Measurements from ENCODE around the gene CHKB.

Gene CHKB

DNA sequence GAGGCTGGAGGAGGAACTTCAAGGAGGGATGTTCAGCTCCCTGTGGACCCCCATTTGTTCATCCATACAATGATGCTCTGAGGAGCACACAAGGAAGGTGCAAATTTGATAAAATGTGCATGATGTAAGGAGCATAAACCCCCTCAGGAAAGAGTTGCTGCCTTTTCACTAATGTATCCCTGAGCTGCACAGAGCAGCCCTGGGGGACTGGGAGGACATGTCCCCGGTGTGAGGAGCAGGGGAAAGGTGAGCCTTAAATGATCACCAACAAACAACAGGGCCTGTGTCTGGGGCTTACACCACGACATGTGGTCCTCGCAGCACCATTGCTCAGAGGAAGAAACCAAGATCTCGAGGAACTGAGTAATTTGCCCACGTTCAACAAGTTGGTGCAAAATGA, 14.4 kb upstream of the CHKB start:
- DNase-seq = no peak

DNA sequence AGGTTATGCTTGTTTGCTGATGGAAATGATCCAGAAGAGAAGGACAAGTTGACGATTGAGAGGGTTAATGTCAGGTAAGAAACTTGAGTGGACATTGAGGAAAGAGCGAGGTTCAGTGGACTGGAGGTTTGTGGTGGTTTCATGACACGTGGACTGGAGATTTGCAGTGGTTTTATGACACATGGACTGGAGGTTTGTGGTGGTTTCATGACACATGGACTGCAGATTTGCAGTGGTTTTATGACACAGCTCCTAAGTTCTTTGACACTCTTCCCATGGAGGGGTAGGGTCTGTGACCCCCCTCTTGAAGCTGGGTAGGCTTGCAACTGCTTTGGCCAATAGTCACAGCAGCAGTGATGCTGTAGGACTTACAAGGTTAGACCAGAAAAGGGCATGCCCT, 12.5 kb upstream of the CHKB start:
- no peak for DNase-seq

DNA sequence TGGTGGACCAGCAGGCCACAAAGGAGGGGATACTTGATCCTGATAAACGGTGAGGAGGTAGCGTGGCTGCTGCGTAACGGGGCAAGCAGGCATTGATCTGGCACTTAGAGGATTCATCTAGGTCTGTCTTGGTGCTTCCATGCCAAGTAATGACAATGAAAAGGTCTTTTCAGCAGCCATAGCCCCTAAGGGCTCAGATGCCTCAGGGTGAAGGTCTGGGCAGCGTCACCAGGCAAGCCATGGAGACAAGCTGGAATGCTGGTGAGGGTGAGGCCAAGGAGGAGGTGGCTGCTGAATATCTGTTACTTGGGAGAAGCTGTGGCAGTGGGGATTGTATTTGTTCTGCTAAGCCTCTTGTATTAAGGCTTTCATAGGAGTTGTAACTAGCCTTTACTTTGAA, 4.8 kb upstream of the CHKB start:
- DNase-seq = no peak

GRCh38 chr22:50586416-50586815, 3.8 kb upstream of the CHKB start:
- no peak for DNase-seq

DNA sequence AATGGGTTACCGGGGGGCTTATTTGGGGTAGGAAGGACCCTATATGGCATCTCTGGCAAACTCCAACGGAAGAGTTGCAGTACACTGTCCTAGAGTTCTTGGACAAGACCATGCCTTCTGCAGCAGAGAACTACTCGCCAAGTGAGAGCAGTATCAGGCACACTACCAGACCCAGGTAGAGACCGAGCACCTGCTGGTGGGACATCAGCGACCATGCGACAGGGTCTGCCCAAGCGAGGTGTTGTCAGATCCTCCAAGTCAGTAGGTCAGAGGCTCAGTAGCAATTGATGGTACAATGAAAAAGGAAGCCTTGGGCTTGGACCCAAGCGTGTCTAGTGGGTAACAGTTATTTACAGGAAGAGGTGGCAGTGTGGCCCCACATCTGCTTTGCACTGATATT, 3.1 kb upstream of the CHKB start:
- no peak for DNase-seq

- DNase-seq = no peak
Observed at GRCh38 chr22:50585238-50585637, 2.6 kb upstream of the CHKB start.

DNA sequence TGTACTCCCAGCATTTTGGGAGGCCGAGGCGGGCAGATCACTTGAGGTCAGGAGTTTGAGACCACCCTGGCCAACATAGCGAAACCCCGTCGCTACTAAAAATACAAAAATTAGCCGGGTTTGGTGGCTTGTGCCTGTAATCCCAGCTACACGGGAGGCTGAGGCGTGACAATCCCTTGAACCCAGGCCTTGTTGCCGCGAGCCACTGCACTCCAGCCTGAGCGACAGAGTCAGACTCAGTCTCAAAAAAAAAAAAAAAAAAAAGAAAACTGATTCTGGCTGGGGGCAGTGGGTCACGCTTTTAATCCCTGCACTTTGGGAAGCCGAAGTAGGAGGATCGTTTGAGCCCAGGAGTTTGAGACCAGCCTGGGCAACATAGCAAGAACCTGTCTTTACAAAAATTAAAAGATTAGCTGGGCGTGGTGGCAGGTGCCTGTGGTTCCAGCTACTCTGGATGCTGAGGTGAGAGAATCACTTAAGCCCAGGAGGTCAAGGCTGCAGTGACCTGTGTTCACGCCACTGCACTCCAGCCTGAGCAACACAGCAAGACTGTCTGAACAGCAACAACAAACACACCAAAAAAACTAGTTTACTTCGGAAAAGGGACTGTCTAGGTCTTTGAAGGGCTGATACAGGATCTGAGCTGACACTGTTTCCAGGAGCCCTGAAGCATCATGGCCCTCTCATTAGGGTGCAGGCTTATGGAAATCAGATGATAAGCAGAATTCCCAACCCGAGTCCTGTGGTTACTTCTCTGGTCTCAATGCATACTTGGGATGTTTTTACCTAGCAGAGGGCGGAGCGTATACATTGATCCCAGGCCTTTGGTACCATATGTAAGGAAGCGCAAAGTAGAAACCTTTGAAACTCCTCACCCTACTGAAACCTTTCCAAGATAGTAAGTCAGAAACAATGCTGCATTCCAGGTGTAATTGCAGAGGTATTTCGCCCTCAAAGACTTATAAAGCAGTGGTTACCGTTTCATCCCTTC, 1.8 kb upstream of the CHKB start:
- DNase-seq = no peak

GRCh38 chr22:50583294-50583861, 729 bp upstream of the CHKB start:
- no peak for DNase-seq

DNA sequence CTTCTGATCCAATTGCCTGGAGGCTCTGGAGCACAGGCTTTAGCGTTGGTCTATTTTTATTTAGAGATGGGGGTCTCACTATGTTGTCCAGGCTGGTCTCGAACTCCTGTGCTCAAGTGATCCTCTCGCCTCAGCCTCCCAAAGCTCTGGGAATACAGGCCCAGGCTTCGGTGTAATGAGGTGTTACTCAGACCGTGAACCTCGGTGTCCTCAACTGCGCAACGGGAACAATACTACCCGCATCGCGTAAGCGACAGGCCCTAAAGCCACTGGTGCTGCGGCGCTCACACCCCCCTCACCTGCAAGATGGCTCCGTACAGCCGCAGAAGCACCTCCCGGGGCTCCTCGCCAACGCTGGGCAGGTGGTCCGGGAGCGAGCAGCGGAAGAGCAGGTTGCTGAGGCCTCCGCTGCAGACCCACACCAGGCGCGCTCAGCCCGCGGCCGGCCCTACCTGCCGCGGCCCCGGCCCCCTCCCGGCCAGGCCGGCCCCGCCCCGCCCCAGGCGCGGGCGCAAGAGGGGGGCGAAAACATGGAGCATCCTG, 628 bp downstream of the CHKB start:
- no peak for DNase-seq

DNA sequence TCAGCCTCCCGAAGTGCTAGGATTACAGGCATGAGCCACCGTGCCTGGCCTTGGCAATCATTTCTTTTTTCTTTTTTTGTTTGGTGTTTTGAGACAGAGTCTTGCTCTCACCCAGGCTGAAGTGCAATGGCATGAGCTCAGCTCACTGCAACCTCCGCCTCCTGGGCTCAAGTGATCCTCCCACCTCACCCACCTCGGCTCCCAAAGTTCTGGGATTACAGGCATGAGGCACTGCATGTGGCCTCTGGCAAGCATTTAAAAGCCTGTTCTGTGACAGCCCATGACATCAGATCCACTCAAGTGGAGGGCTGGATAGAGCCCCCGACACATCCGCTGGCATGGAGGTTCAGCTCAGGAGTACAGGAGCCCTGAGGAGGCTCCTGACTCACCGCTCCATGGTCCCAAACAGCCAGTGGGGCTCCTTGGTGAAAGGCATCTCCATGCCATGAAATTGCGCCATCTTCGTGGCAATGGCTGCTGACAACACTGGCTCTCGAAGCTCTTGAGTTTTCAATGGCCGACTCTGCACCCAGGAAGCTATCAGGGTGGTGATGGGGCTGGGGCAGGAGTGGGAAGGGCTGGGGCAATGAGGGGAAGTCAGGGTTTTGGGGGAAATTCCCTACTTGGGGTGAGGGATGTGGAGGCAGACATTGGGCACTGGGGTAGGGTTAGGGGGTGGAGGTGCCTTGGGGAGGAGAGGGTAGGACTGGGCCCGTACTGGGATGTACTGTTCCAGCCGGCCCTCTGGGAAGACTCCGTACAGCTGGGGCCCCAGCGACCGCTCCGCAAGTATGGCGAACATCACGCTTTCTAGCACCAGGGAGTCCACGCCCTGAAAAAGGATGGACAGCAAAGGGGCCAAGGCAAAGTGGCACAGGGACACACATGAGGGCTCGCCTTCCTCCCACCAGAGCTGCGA, 1.4 kb downstream of the CHKB start:
- DNase-seq = no peak

GRCh38 chr22:50579752-50580151, 2.9 kb downstream of the CHKB start:
- no peak for DNase-seq

- DNase-seq = no peak
Observed at GRCh38 chr22:50578776-50579310, 3.8 kb downstream of the CHKB start.

GRCh38 chr22:50577987-50578775, 4.5 kb downstream of the CHKB start, which contains the start of gene CPT1B:
CPT1B (minus strand) TSS chr22:50578427; CDS start chr22:50577915, 512 bp downstream.
- no peak for DNase-seq

DNA sequence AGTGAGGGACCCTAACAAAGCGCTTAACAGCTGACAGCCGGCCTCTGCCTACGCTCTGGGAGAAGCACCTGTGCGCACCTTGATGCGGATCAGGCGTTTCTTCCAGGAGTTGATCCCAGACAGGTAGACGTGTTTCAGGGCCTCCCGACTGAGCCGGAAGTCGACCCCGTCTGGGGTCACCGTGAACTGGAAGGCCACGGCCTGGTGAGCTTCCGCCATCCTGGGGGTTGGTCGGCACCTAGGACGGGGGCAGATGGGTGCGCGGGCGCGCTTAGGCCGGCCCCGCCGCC, 5.0 kb downstream of the CHKB start:
- no peak for DNase-seq

DNA sequence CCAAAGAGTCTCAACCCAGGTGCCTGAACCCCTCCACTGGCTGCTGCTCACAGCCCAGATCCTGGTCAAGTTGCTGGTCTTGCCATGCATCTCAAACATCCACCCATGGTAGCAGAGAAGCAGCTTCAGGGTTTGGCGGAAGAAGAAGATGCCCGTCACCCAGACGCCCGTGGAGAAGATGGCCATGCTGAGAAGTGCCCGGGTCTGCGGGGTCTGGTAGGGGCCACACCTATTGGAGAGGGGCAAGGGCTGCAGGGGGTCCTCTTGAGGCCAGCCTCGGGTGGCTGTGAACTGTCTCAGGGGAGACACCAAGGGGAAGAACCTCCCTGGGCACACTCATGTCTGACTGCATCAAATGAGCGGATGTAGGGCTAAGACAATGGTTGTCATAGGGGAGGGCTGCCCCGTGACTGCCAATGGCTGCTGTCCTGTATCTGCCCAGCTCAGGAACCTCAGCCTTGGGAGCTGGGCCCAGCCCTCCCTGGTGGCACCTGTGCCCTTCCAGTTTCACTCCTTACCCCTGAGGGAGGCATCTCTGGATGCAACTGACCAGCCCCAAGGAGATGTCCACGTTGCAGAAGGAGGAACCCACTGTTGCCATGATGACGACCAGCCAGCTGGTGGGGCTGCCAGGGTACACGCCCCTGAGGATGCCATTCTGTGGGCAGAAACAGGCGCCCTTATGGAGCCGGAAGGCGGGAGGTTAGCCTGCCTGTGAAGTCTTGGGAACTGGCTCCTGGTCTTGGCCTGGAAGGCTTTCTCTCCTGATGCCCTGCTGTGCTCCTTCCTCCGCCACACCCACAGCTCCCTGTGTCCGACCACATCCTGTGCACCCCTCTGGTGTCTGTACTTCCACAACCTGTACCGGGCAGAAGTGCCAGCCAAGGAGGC, 5.6 kb downstream of the CHKB start:
- DNase-seq = no peak

GRCh38 chr22:50576070-50576469, 6.6 kb downstream of the CHKB start:
- no peak for DNase-seq

DNA sequence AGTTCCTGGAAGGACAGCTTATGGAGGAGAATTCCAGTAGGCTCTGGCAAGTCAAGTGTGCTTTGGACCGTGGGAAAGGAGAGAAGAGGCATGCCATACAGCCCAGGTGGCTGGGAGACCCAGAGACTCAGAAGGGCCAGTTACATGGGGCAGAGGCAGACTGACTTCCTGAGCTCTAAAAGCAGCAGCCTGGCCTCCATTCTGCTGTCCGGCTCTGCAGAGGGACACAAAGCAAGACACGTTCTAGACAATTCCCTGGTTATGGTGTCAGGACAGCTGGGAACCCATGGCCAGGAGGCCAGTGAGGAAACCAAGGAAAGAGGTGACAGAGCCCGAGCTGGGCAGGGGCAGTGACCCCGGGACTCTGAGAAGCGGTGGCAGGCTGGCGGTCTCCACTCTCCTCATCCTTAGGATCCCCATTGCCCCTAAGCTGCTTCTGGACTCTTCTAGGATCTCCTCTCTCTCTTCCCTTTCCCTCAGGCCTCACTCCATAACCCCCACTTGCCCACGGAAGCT, 7.2 kb downstream of the CHKB start:
- DNase-seq = no peak

DNA sequence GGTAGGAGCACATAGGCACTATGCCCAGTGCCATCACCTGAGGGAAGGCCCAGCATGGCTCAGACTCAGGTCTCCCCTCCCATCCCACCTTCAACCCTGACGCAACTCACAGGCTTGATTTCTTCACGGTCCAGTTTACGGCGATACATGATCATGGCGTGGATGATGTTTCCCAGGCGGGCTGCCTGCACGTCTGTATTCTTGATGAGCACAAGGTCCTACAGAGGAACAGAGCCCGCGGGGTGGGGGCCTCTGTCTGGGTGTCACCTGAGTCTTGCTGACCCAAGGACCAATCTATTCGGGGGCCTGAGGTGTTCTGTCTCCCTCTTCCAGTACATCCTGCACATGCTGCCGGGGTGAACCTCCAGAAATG, 8.3 kb downstream of the CHKB start:
- no peak for DNase-seq

DNA sequence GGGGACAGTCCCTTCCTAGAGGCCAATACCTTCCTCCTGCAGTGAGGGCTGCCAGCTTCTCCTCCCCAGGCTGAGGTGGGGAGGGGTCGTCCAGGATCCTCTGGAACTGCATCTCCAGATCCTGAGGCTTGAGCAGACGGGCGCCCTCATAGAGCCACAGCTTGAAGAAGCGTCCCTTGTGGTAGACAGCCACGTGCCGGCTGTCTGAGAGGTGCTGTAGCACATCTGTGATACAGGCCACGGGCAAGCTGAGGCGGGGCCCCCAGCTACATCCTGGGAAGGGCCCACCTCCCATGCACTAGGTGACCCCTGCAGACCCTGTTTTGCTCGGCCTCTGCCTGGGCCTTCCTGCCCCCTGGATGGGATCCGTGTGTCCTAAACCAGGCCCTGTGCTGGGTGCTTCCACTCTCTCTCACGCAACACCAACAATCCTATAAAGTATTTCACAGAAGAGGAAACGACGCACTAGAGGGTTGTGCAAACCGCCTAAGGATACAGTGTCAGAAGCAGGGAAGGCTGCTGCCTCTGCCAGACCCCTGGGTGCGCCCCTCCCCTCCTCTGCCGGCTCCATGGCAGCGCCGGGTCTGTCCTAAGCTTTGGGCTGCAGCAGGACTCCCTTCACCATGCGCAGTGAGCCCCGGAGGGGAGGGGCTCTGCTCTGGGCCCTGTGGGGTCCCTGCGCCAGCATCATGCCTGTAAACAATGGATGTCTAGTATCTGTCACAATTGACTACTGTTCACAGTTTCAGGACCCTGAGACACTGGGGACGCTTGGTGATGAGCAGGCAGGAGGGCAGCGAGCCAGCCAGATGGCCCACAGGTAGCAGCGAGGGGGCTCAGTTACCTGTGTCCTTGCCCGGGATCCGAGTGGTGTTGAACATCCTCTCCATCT, 8.9 kb downstream of the CHKB start:
- no peak for DNase-seq

- no peak for DNase-seq
Observed at GRCh38 chr22:50572965-50573364, 9.7 kb downstream of the CHKB start.

All from femur (tissue), 1 donor.